ENCODE measurements around the gene HES7.
"Not testable (repeated sequence)": the region's sequence is repeated elsewhere in the genome, so short reads cannot be mapped to it uniquely, and the experiment has no call there.

The HES7 gene

DNA sequence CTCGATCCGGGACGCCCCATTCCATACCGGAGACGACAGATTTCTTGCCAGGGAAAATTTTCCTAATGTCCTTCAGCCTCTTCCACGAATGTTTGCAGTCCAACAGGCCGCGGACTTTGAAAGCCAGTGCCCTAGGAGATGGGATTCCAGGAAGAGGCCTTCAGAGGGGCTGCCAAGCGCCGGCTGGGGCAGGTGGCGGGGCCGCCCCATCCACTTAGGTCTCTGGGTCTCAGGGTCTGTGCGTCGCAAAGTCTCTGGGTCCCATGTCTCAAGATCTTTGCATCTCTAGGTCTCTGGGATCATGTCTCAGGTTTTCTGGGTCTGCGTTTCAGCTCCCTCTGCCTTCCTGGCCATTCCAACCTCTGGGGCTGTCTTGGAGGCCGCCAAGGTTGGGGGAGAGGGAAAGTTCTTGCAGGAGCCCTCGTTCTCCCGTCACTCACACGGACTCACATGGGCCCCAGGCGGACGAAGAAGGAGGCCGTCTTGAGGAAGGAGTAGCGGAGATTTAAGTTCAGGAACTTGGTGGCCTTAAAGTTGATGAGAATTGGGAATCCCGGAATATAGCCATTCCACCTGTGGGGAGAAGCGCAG is 43.6 kb downstream of the HES7 start:
- DNase-seq: peak in 1 of 10 donors; percentile 76
- intact Hi-C loops (cut with DNase I): loop anchor here (2.0 kb wide), 1 partner anchor 38 kb away; the partner anchor contains the start of gene ALOXE3

DNA sequence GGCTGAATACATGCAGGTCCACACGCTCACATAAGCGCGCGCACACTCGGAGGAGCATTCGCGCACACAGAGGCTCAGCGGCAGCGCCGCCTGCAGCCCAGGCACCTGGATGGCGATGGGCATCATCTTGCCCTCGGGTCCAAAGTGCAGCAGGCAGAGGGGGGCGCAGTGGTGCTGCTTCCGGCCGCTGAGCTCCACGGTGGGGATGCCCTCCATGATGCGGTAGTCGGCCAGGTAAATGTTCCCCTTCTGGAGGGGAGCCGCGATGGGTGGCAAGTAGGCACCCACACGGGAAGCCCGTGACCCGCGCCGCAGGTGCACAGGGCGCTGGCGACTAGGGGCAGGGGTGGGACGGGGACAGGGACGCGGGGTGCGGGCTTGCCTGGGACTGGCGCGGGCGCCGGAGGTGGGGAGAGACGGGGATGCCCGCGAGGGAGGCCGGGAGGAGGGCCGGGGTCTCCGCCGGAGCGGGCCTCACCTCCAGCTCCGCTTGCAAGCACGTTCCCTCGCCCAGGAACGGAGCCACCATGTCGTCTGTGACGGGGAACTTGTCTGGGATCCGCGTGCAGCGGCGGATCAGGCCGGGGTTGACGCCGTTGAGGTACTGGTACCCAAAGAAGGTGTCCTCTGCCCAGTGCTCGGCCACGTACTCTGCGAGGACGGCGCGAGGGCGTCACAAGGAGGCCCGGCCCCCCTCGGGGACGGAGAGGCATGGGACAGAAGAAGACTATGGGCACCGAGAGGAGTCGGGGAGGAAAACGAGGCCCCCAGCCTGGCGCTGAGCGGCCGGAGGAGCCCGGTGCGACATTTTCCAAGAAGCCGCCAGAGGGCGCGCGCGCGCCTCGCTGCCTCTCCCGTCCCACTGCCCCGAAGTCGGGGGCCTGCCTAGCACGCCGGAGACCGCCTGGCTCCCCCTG is 44.4 kb downstream of the HES7 start:
- intact Hi-C loops (cut with DNase I): loop anchor here (2.0 kb wide), 1 partner anchor 39 kb away; the partner anchor contains the start of gene ALOXE3
- DNase-seq: peak; percentile 42 to 95 (median 77)

DNA sequence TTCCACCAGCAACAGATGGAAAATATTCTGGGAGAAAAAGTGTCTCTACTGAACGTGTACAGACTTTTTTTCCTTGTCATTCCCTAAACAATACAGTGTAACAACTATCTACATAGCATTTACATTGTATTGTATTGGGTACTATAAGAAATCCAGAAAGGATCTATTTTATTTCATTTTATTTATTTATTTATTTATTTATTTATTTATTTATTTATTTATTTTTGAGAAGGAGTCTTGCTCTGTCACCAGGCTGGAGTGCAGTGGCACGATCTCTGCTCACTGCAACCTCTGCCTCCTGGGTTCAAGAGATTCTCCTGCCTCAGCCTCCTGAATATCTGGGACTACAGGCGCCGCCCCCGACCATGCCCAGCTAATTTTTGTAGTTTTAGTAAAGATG is 46.0 kb downstream of the HES7 start:
- DNase-seq; intact Hi-C loops (cut with DNase I): not testable (repeated sequence)

DNA sequence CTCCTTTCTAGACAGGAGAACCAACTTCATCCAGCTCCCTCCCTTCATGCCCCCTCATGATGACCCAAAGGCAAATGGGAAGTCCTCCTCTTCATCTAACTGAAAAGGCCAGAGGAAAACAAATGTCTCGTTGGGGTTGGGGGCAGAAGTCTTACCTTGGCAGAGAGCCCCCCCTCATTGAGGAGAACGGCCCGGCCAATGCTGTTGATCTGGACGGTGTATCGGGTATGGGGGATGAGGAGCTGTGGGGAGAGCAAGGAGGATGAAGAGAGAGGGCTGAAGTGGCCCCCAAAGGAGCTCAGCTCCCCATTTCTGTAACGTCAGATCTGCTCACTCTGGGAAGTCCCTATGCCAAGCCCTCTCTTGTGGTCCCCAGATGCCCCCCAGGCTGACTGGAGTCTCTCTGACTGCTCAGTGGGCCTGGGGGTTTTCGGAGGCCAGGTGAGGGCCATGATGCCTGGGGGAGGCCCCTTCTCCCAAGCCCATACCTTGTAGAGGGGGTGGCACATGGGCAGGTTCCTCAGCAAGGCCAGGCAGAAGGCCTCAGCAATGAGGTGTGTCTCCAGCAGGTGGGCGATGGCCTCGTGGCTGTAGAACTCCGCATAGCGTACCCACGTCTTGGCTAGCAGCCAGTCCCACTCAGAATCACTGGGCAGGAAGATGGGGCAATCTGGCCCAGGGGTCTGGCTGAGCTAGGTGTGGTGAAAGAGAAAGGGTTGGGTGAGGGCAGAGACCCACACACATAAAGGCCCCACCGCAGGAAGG is 47.2 kb downstream of the HES7 start:
- DNase-seq: peak in 1 of 10 donors; percentile 76
- intact Hi-C loops (cut with DNase I): no loop called here

DNA sequence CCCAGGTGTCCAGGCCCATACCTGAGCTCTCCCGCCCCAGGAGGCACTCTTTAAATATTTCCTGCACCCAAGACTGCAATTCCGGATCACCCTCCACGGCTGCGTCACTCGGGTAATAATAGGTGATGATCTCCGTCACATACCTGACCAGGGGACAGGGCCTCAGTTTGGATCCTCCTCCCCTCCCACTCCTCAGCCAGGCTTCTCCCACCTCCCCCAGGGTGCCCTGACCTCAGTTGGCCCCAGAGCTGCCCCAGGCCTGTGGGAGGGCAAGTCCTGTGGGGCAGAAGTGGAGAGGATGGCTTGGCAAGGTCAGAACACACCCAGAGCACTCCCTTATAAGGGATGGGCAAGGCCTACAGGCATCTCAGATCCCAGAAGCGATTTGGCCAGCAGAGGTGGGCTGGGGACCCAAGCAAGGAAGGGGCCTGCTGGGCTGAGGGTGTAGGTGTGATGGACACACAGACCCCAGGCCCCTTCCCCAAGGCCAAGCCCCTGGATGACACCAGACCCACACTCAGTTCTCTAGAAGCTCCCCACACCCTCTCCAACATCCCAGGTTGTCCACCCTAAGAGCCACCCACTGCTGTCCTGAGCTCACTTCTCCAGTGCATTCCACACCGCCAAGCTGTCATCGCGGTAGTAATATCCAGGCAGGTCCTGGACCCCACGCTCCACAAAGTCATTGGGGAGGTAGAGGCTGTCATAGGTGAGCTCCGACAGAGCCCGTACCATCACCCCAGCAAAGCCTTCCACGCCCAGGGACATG is 48.1 kb downstream of the HES7 start:
- DNase-seq: no peak
- intact Hi-C loops (cut with DNase I): no loop called here

DNA sequence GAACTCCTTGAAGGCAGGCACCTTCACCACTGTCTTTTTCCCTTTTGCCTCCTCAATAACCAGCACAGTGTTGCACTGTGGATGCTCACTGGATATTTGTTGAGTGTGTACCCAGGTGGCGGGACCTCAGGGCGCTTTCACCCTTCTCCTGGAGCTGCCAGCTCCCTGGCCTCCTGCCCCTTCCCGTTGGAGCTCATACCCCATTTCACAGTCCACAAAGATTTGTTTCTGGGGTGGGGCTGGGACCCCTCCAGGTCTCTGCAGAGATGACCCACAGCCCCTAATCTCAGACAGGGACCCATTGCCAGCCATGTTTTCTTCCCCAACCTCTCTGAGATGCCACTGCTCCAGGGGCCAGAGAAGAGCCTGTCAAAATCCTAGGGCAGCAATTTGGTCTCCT is 48.8 kb downstream of the HES7 start:
- DNase-seq: peak in 1 of 10 donors; percentile 11
- intact Hi-C loops (cut with DNase I): no loop called here

DNA sequence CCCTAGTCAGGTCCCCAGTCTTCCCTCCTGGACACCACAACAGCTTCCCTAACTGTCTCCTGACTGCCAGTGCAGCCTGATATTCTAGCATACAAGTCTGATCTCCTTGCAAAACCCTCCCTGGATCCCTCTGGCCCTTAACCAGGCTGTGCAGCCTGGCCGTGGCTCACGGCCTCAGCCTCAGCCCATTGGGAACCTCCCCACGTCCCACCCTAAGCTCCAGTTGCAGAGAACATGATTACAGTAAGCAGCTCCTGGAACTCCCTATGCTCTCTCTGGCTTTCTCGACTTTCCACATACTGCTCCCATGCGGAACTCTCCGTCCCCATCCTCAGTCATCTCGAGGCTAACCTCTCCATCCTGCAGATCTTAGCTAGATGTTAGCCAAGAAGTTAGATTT is 49.4 kb downstream of the HES7 start:
- intact Hi-C loops (cut with DNase I): no loop called here
- DNase-seq: peak in 2 of 10 donors; percentile 5 to 9

DNA sequence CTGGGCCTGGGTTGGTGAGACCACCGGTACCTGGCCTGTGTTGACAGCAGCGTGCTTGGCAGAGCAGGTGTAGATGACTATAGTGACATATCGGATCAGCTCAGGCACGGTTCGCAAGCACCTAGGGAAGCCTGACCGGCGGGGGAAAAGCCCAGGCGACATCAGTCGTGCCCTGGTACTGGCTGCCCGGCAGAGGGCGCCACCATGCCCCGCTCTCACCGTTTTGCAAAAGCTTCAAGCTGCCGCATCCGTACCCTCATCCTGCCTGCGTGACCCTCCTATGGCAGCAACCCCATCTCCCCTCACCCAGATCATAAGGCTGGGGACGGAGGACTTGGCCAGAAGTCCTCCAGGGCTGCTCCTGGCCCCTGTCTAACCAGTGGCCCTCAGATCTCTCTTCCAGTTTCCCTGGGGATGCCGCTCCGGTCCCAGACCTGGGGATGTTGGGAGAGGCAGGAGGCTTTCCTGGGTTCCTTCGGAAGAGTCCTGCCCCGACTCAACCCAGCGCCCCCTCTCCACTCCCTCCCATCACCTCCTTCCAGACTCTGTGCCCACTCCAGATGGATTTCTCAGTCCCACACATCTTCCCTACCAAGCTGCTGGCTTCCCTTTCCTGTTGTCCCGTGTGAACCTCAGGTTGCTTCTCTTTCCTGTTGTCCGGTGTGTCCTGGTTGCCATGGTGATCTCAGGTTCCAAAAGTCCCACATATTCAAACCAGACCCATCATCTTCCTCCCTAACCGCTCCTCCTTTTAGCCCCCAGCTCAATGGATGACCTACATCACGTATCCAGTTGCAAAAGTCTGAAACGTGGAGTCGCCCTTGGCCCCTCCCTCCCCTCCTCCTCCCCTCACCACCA is 50.0 kb downstream of the HES7 start:
- DNase-seq: peak in 9 of 10 donors; percentile 43 to 95 (median 63)
- intact Hi-C loops (cut with DNase I): no loop called here

DNA sequence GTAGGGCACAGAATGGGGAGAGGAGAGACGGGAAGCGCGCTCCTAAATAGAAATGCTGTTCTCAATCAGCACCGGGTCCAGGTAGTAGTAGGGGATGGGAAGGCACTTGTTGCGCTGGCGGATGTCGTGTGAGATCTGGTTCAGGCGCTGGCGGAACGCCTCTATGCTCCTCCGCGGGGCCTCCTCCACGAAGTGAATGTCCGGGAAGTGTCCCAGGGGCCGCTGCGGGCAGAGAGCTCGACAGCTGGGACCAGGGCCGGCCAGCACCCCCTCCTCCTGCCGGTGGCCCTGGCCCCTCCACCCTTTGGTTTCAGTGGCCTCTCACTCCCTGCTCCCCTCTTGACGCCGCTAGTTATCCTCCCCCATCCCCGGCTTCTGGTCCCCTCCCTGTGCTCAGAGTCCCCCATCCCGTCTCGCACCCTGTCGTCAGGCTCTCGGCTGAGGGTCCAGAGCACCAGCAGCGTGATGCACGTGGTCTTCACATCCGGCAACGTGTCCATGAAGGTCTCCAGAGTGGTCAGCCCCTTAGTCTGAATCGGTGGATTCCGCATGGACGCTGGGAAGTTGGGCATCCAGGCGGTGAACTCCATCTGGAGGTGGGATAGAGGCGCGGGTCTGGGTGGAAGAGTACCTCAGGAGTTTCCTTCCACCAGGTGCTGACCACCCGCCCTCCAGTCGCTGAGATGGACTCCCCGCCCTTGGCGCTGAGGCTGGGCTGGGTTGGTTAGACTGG is 51.0 kb downstream of the HES7 start:
- DNase-seq: peak in 2 of 10 donors; percentile 44 to 71
- intact Hi-C loops (cut with DNase I): no loop called here

DNA sequence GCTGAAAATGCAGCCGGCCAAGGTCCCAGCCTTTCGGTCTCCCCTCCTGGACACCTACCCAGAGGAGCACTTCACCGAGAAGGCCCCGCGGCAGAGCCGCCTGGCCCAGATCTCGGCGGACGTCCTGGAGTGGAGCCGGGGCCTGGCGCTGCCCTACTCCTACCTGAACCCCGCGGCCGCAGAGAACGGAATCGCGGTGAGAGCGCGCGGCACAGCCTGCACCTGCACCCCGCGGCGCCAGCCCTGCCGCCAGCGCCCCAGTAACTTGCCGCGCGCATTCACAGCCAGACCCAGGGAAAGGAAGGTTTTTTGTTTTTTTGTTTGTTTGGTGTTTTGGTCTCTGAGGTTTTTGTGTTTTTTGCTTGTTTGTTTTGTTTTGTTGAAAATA is 51.6 kb downstream of the HES7 start:
- intact Hi-C loops (cut with DNase I): no loop called here
- peak in 3 of 10 donors; percentile 50 to 72 (median 69) for DNase-seq

DNA sequence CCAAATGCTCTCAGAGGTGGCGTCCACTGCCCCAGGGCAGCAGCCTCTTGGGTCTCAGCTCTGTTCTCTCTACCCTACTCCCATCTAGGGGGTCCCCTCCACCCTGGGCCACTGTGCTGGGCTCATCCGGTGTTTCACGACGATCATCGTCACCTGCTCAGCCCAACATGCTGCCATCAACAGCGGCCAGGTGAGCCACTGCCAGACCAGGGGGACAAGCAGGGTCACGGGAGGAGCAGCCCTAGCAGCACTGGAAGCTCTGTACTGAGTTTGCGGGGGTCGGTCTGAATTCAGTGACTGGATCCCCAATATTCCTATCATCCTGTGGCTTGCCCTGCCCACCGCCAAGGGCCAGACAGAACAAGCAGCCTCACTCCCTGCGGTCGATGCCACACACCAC is 52.4 kb downstream of the HES7 start:
- DNase-seq: peak in 2 of 10 donors; percentile 20 to 53
- intact Hi-C loops (cut with DNase I): no loop called here
